Measurements from ENCODE around the gene COMP.
"Not testable (repeated sequence)": the region's sequence is repeated elsewhere in the genome, so short reads cannot be mapped to it uniquely, and the experiment has no call there.

Gene COMP

DNA sequence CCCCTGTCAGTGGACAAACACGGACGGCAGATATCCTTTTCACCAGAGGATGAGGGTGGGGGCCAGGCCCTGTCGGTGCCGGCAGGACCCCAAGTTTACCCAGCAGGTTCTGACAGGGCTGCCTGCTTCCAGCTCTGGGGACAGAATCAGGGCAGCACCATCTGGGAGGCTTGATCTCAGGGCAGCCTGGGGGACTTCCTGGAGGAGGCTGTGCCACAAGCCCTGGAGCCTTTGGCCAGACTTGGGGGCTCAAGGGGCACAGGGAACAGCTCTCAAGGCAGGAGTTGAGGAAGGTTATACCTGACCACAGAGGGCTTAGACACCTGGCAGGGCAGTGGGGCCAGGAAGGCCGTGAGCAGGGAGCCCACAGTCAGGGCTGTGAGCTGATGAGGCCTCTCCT lies 45.2 kb downstream of the COMP start:
- DNase-seq (ENCODE audit: low read depth): no peak

DNA sequence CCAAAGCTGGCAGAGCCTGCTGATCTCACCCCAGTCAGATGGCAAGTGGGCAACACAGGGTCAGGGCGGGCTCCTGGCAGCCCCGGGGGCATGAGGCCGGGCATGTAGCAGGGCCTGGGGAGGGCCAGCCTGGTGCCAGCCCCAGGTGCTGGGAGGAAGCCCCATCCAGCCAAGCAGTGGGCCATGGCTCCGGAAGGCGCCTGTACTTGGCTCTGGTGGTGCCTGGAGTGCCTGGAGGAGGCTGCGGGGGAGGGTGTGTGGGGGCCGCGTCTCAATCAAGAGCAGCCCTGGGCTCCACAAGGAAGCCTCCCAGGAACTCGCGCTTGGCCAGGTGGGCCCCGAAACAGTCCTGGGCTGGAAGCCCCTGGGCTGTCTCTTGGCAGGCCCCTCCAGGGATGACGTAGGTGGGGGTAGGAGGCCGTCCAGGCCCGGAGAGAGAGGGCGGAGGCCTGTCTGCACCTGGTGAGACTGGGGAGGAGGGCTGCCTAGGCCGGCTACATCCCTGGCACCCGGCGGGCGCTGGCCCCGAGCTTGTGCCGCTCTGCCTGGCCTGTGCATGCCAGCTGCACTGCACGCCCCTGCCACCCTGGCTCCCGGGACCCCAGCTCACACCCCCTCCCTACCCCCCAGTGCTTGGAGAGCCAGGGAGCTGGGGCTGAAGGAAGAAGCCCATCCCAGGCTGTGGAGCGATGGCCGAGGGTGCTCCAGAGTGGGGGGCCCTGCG lies 45.9 kb downstream of the COMP start:
- DNase-seq (ENCODE audit: low read depth): no peak

DNA sequence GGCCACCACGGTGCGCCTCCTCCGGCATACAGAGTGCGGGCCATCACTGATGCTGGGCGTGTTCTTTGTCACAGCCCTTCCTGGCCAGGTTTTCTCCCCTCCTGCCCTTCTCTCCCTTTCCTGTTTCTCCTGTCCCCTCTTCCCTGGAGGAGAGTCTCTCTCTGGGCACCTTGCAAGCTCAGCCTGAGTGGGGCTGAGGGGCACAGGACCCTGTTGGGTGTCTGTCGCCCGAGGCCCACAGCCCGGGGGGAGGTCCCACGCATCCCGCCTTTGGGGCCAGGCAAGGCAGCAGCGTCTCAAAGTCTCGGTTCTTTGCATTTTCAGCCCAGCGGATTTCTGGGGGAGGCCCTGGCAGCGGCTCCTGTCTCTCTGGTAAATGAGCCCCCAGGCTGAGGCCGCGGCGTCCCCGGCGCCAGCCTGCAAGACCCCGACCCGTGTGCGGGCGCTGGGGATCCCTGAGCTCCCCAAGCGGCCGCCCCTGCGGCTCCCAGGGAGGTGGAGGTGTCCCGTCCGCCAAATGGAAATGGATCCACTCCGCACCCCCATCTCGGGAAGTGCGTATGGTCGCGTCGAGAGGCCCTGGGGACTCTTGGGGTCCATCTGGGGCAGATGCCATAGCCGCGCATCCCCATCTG lies 47.2 kb downstream of the COMP start:
- DNase-seq (ENCODE audit: low read depth): no peak

DNA sequence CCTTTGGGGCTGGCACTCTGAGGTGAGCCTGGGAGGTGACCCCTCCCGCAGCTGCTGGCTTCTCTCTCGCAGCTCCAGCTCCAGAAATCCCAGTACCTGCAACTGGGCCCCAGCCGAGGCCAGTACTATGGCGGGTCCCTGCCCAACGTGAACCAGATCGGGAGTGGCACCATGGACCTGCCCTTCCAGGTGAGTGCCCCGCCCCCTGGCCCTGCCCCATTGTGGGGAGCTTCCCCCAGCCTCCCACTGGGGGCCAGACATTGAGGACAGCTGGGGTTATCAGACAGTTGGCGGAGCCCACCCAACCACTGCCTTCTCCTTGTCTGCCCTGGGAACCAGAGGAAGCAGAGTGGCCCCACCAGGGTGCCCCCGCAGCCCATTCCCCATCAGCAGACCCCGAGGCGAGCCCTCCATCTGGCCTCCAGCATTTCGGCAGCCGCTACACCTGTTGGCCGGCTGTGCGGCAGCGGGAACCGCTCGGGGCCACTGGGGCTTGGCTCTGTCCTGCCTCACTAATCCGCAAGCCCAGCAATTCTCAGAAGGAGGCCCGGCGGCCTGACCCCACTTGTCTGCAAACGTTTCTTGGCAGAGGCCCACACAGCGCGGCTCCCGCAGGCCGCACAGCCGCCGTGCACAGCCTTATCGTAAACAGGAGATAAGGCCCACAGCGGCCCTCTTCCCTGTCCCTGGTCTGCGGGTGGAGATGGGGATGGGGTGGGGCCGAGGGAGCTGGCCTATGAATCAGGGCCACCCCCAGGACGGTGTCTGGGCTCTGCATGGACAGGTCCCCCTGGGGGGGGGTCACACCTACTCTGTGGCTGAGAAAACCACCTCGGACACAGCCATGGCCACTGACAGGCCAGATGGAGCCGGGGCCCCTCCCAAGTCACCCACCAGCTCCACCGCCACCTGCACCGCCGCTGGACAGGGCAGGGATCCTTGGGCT lies 48.0 kb downstream of the COMP start:
- no peak for DNase-seq (ENCODE audit: low read depth)

DNA sequence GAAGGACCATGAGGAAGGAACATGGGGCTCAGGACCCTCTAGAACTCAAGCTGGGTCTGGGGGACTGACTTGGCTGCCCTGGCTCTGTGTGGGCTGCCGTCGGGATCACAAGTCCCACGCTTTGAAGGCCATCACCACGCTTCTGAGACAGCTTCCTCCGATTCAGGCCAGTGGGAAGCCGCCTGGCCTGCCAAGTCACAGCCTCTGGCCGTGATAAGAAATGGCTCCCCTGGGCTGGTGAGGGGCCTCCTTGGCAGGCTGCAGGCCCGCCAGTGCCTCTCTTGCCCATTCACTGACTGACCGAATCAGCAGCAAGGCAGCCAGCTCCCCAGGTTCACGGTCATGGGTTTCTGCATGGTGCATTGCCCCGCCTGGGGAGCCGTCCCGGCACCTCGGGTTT lies 48.8 kb downstream of the COMP start:
- no peak for DNase-seq (ENCODE audit: low read depth)

DNA sequence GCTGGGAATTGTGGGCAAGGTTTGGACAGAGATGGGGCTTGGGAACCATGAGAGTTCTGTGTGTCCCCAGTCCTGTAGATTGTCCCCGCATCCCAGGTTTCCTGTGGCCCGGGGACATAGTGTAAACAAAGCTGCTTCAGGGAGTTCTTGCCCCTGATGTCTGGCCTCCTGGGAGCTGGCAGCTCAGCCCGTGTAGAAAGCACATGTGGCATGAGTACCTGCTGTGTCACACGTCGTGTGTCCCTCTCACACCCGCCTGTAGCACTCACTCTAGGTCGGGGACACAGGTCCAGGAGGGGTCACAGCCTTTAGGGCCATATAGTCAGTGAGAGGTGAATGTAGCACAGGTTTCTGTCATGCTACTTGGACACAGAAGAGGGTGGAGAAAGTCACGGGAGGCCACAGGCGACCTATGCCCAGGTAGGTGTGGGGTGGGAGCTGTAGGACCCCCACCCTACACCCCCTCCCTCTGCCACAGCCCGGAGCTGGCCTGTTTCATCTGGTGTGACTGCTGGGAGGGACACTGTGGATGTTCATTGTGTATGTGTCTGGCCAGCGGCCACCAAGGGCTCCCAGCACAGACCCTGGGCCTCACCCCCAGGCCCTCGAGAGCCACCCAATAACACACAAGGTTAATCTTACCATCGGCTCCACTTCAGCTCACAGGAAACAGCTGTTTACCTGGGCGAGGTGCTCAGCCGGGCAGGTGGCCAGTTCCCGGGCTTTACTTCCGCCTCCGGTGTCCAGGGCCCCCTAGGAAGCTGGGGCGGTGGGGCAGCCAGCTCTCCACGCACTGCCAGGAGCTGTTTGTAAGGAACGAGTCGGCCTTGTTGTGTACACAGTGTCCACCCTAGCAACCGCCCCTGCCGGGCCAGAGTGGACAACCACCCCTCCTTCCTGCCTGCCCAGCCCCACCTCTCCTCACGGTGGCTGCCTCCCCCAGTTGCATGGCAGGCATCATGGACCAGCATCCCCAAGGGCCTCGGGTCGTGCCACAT lies 49.7 kb downstream of the COMP start:
- no peak for DNase-seq (ENCODE audit: low read depth)

DNA sequence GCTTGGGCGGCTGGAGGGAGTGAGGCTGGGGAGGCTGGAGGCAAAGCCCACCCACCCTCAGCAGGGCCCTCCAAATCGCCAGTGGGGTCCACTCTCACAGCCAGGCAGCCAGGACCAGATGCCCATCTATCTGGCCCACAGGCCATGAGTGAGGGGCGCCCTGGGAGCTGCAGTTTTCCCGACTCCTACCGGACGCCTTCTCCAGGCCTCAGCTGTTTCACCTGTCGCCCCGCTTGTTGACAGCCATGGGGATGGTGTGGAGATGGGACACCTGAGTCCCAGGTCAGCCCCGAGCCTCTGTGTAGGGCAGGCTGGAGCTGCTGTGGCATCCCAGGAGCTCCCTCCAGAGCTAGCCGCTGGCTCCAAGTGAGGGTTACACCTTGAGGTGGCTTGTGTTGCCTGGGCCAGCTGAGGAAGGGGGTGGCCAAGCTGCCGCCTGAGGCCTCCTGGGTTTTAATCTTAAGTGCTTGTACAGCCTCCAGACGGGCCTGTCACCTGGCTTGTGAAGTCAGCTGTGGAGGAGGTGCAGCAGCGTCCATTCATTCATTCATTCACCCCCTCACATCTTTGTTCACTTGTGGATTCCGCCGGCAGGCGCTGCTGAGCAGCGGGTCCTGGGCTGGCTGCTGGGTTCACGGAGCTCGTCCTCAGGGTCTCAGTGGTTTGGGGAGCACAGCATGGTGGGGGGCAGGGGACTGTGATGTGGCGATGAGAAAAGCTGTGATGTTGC lies 52.0 kb downstream of the COMP start:
- DNase-seq (ENCODE audit: low read depth): no peak

DNA sequence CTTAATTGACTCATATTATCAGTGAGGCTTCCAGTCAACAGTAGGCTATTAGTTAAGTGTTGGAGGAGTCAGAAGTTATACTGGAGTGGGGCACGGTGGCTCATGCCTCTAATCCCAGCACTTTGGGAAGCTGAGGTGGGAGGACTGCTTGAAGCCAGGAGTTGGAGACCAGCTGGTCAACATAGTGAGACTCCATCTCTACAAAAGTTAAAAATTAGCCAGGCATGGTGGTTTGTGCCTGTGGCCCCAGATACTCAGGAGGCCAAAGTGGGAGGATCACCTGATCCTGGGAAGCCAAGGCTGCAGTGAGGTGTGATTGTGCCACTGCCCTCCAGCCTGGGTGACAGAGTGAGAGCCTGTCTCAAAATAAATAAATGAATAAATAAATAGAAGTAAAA lies 53.2 kb downstream of the COMP start:
- DNase-seq (ENCODE audit: low read depth): no peak

DNA sequence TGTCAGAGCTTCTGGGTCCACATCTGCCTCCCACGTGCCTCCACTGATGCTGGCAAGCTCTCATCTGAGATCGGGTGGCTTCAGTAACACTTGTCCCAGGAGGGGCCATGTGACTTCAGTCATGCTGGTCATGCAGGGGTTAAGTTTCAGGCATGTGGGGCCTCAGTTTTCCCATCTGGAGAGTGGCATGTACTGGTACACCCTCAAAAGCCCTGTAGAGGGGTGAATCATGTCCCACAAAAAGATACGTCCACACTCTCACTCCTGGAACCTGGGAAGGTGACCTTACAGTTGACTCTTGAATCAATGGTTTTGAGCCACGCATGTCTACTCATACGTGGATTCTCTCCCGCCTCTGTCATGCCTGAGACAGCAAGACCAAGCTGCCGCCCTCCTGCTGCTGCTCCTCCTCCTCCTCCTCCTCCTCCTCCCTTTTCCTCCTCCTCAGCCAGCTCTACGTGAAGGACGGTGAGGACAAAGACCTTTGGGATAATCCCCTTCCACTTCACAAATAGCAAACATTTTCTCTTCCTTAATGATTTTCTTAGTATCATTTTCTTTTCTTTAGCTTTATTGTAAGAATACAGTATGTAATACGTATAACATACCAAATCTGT lies 53.7 kb downstream of the COMP start:
- no peak for DNase-seq (ENCODE audit: low read depth)

DNA sequence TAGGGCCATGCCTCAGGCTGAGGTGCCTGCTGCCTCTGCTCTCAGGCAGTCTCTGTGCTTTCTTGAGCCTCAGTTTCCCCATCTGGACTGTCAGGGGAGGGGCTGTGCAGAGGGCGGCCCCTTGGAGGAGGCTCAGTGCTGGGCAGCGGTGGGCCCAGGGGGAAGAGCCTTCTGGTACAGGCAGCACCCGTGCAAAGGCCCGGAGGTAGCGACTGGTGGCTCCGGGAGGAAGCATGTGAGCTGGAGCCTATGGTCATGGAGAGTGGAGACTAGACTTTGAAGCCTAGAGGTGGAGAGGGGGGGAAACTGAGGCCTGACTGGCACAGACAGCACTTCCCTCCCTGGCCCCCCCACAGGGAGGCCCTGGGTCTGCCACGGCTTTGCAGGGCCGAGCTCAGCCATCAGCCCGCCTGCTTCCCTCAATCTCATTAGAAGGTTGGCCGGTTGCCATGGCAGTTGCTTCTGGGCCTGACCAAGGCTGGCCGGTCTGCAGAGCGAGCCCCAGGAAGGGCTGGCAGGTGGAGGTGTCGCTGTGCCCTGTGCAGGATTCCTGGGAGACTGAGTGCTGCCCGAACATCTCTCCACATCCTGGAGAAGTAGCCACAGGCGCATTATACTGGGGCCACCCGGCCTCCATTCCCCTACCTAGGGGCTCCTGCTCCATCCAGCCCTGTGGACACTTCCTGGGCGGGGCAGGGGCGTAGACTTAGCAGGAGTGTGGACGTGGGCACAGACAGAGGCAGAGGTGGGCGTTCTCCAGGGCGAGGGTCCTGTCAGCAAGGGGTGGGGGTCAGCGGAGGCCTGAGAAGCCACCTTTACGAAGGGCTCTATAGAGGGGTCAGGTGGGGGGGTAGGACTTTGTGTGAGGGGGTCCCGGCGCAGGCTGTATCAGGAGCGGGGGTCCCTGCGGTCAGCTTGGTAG lies 54.4 kb downstream of the COMP start:
- DNase-seq (ENCODE audit: low read depth): no peak

DNA sequence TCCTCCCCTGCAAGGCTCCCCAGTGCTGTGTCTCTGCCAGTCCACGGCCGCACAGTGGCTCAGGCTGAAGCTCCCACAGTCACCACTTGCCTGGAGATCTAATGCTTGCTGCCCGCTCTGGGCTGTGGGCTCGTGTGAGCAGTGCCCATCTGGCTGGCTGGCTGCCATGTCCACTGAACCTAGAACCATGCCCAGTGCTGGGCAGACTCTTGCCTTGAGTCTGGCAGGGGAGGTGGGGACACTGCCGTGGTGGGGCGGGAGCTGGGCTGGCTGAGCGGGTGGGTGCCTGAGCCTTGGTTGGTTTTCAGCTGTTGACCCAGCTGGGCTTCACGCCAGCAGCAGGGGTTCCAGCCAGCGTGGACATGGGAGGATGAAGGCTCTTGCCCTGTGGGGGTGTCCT lies 55.4 kb downstream of the COMP start:
- DNase-seq (ENCODE audit: low read depth): no peak

DNA sequence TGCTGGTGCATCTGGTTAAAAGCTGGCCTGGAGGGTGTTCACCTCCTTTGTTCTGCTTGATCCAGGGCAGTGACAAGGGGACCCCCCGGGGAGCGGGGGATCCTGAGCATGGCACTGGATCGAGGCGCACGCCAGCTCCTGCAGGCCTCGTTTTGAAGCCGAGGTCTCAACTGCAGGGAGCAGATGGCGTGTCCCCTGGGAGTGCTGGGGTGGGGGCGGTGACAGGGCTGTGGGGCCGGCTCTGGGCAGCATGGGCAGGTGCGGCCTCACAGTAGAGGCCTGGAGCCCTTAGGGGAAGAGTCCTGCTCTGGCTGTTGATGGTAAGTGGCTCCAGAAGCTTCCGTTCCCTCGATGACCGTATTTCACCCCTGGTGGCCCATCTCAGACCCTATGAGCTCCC lies 55.8 kb downstream of the COMP start:
- no peak for DNase-seq (ENCODE audit: low read depth)

DNA sequence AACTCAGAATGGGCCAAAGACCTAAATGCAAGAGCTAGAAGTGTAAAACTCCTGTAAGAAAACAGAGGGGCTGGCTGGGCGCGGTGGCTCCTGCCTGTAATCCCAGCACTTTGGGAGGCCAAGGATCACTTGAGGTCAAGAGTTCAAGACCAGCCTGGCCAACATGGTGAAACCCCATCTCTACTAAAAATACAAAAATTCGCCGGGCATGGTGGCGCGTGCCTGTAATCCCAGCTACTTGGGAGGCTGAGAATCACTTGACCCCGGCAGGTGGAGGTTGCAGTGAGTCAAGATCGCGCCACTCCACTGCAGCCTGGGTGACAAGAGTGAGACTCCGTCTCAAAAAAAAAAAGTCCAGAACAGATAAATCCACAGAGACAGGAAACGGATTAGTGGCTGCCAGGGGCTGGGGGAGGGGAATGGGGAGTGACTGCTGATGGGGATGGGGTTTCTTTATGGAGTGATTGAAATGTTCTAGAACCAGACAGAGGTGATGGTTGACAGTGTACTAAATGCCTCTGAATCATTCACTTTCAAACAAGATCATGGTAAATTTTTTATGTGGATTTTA lies 57.3 kb downstream of the COMP start:
- not testable (repeated sequence) for DNase-seq (ENCODE audit: low read depth)

DNA sequence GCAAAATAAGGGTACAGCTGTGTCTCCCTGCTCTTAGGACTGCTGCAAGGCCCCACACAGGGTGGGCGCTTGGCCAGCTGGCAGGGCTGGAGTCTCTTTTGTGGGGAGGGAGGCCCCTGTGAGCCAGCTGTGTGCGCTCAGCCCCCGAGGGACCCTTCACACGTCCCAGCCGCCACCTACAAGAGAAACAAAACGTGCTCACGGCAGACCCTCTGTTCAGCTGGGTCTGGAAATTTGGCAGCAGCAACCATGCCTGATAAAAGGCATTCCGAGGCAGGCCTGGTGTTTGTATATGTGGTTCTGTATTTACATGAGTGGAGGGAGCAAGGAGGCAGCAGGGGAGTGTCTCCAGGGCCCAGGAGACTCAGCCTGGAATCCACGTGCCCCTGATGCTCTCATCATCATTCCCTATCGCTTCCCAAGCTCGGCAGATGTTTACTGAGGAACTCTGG lies 57.9 kb downstream of the COMP start:
- peak; percentile 52 for DNase-seq (ENCODE audit: low read depth)

Measured in fibroblast of gingiva (primary cell).